IgD-negative memory B cell (primary cell): ENCODE measurements around the gene TXNDC5. TPM values are rescaled to one million over a fixed set of nuclear protein-coding genes. Genes with fewer than 3 reads are reported as not detected.

Experiments used
- H3K27ac Mint-ChIP-seq, 3 donors: one replicate each; pipeline ENCODE4 v1.8.0; 2020 to 2022; ENCODE audit warnings: mild to moderate bottlenecking in 3 of 3, mixed read lengths in 3 of 3, moderate library complexity in 1 of 3
- H3K27me3 Mint-ChIP-seq: one replicate; pipeline ENCODE4 v1.8.0; 2021; ENCODE audit warnings: mixed read lengths
- H3K36me3 Mint-ChIP-seq: one replicate; pipeline ENCODE4 v1.8.0; 2020; ENCODE audit warnings: mild to moderate bottlenecking, mixed read lengths
- H3K4me1 Mint-ChIP-seq, 3 donors: one replicate each; pipeline ENCODE4 v1.8.0; 2020 to 2022; ENCODE audit warnings: mixed read lengths in 3 of 3, mild to moderate bottlenecking in 1 of 3
- H3K4me3 Mint-ChIP-seq, 4 donors: one replicate each; pipeline ENCODE4 v1.8.0; 2020 to 2022; ENCODE audit warnings: mild to moderate bottlenecking in 4 of 4, mixed read lengths in 4 of 4, moderate library complexity in 3 of 4
- H3K9me3 Mint-ChIP-seq, 3 donors: one replicate each; pipeline ENCODE4 v1.8.0; 2020 to 2021; ENCODE audit warnings: mixed read lengths in 3 of 3, mild to moderate bottlenecking in 1 of 3
- polyA plus RNA-seq: library from polyadenylated mRNA; unstranded; fragments of 300-500 nt; fragmentation: Illumina TruSeq; gene quantifications from one replicate; pipeline ENCODE4 v1.2.3, GENCODE V29; 2021

The TXNDC5 gene
- polyA plus RNA-seq, 1 donor from 2014 or later = 270 TPM

DNA sequence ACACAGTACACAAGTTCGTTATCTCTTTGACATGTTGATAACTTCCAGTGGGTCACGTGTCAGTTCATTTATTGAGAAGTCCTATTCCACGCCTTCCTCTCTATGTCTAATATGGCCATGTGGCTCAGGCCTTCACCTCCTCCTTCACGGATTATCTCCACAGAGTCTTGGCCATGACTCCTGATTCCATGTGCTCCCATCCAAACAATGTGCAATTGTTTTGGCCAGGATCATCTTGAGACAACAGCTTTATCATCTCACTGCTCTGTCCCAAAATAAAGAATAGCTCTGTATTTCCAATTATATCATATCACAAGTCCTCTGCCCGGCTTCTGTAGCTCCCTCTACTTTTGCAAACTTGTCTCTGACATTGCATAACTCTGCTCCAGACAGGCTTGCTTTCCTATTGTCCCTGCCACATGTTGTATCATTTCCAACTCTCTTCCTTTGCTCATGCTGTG is 11.1 kb upstream of the TXNDC5 start:
- Mint-ChIP-seq H3K9me3 (peaks cover 4 to 14% (median 6%) of the 10 kb centered on the region in 3 donors), H3K4me3 (no peak overlapping the region), H3K27ac (no peak overlapping the region), H3K4me1 (peaks cover 12 to 17% (median 16%) of the 10 kb centered on the region in 3 donors), H3K27me3 (peaks cover 4% of the 10 kb centered on the region), H3K36me3 (no peaks in the 10 kb centered on the region)

GRCh38 chr6:7921046-7921445 is 10.5 kb upstream of the TXNDC5 start:
- peaks cover 4 to 14% (median 7%) of the 10 kb centered on the region in 3 donors for H3K9me3 Mint-ChIP-seq
- peaks cover 13 to 20% (median 18%) of the 10 kb centered on the region in 3 donors for H3K4me1 Mint-ChIP-seq
- H3K36me3 Mint-ChIP-seq = no peaks in the 10 kb centered on the region
- H3K4me3 Mint-ChIP-seq = no peak overlapping the region
- H3K27ac Mint-ChIP-seq = no peak overlapping the region
- H3K27me3 Mint-ChIP-seq = peaks cover 4% of the 10 kb centered on the region

GRCh38 chr6:7920425-7920824 is 9.8 kb upstream of the TXNDC5 start:
- Mint-ChIP-seq H3K4me1 (peaks cover 13 to 22% (median 18%) of the 10 kb centered on the region in 3 donors), H3K4me3 (no peak overlapping the region), H3K36me3 (no peaks in the 10 kb centered on the region), H3K9me3 (peaks cover 4 to 12% (median 8%) of the 10 kb centered on the region in 3 donors), H3K27ac (no peak overlapping the region), H3K27me3 (peaks cover 4% of the 10 kb centered on the region)

DNA sequence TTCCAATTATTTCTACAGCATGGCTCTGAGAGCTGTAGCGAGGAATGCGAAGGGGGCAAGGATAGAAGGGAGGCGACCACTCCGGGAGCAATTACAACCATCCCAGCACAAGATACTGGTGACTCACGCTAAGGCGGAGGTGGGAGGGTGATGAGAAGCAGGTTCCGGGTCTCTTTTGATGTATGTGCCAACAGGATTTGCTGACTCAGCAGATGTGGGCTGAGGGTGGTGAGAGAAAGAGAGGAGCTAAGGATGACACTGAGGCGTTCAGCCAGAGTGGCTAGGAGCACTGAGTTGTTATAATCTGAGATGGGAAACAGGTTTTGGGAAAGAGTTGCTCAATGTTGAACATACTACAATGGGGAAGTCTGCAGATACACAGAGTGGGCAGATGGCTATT is 9.3 kb upstream of the TXNDC5 start:
- no peaks in the 10 kb centered on the region for H3K36me3 Mint-ChIP-seq
- H3K27me3 Mint-ChIP-seq = peaks cover 4% of the 10 kb centered on the region
- no peak overlapping the region for H3K27ac Mint-ChIP-seq
- no peak overlapping the region for H3K4me3 Mint-ChIP-seq
- peaks cover 13 to 22% (median 18%) of the 10 kb centered on the region in 3 donors for H3K4me1 Mint-ChIP-seq
- H3K9me3 Mint-ChIP-seq = peaks cover 4 to 8% (median 6%) of the 10 kb centered on the region in 3 donors

GRCh38 chr6:7918403-7918802 is 7.8 kb upstream of the TXNDC5 start:
- H3K27ac Mint-ChIP-seq = no peak overlapping the region
- peak overlapping the region in 1 of 4 donors; percentile 89 for H3K4me3 Mint-ChIP-seq
- H3K4me1 Mint-ChIP-seq = peaks cover 13 to 22% (median 18%) of the 10 kb centered on the region in 3 donors
- peaks cover 2% of the 10 kb centered on the region for H3K27me3 Mint-ChIP-seq
- H3K36me3 Mint-ChIP-seq = no peaks in the 10 kb centered on the region
- H3K9me3 Mint-ChIP-seq = peaks cover 0 to 2% (median 0%) of the 10 kb centered on the region in 3 donors

GRCh38 chr6:7917729-7918128 is 7.1 kb upstream of the TXNDC5 start:
- Mint-ChIP-seq H3K27me3 (peaks cover 2% of the 10 kb centered on the region), H3K36me3 (no peaks in the 10 kb centered on the region), H3K4me1 (peaks cover 13 to 22% (median 18%) of the 10 kb centered on the region in 3 donors), H3K9me3 (peaks cover 0 to 2% (median 0%) of the 10 kb centered on the region in 3 donors), H3K27ac (no peak overlapping the region), H3K4me3 (peak overlapping the region in 2 of 4 donors; percentile 69 to 89)

DNA sequence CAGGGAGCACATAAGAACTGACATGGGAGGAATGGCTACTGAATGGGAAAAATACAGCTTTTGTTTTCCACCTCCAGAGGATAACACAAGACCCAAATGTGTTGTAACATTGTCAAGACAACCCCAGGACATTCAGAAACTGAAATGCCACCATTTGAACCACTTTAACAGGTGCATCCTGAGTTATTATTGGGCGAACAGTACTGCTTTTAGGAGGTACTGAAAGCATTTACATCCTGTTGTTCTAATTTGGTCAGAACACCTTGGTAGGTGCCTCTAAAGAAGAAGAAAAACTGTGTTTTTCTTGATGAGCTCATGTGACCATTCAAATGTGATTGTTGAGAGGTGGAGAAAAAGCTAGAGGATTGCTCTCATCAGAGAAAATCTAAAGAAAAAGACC is 6.4 kb upstream of the TXNDC5 start:
- Mint-ChIP-seq H3K36me3 (no peaks in the 10 kb centered on the region), H3K4me3 (peak overlapping the region in 3 of 4 donors; percentile 65 to 89 (median 87)), H3K27me3 (peaks cover 2% of the 10 kb centered on the region), H3K27ac (no peak overlapping the region), H3K9me3 (peaks cover 0 to 2% (median 0%) of the 10 kb centered on the region in 3 donors), H3K4me1 (peaks cover 13 to 22% (median 18%) of the 10 kb centered on the region in 3 donors)

- H3K4me3 Mint-ChIP-seq = no peak overlapping the region
- no peak overlapping the region for H3K27ac Mint-ChIP-seq
- peaks cover 2% of the 10 kb centered on the region for H3K27me3 Mint-ChIP-seq
- peaks cover 13 to 24% (median 23%) of the 10 kb centered on the region in 3 donors for H3K4me1 Mint-ChIP-seq
- no peaks in the 10 kb centered on the region for H3K36me3 Mint-ChIP-seq
- peaks cover 0 to 2% (median 0%) of the 10 kb centered on the region in 3 donors for H3K9me3 Mint-ChIP-seq
Measured at GRCh38 chr6:7914991-7915789, 4.6 kb upstream of the TXNDC5 start.

GRCh38 chr6:7914311-7914710 is 3.7 kb upstream of the TXNDC5 start:
- H3K4me1 Mint-ChIP-seq = peaks cover 14 to 24% (median 23%) of the 10 kb centered on the region in 3 donors
- H3K36me3 Mint-ChIP-seq = no peaks in the 10 kb centered on the region
- peaks cover 0 to 2% (median 0%) of the 10 kb centered on the region in 3 donors for H3K9me3 Mint-ChIP-seq
- no peak overlapping the region for H3K27ac Mint-ChIP-seq
- peaks cover 2% of the 10 kb centered on the region for H3K27me3 Mint-ChIP-seq
- no peak overlapping the region for H3K4me3 Mint-ChIP-seq

GRCh38 chr6:7912736-7913517 is 2.3 kb upstream of the TXNDC5 start:
- Mint-ChIP-seq H3K27ac (no peak overlapping the region), H3K27me3 (peaks cover 2% of the 10 kb centered on the region), H3K4me1 (peaks cover 19 to 25% (median 22%) of the 10 kb centered on the region in 3 donors), H3K4me3 (no peak overlapping the region), H3K36me3 (no peaks in the 10 kb centered on the region), H3K9me3 (peaks cover 0 to 2% (median 0%) of the 10 kb centered on the region in 3 donors)

- no peak overlapping the region for H3K27ac Mint-ChIP-seq
- peaks cover under 1% of the 10 kb centered on the region for H3K27me3 Mint-ChIP-seq
- no peak overlapping the region for H3K4me3 Mint-ChIP-seq
- H3K4me1 Mint-ChIP-seq = peaks cover 16 to 19% (median 17%) of the 10 kb centered on the region in 3 donors
- H3K36me3 Mint-ChIP-seq = no peaks in the 10 kb centered on the region
- H3K9me3 Mint-ChIP-seq = peaks cover 0 to 2% (median 0%) of the 10 kb centered on the region in 3 donors
Measured at GRCh38 chr6:7912024-7912423, 1.4 kb upstream of the TXNDC5 start.

GRCh38 chr6:7911345-7911725 is 747 bp upstream of the TXNDC5 start:
- peaks cover 5% of the 10 kb centered on the region for H3K36me3 Mint-ChIP-seq
- H3K9me3 Mint-ChIP-seq = peaks cover 0 to 2% (median 0%) of the 10 kb centered on the region in 3 donors
- no peaks in the 10 kb centered on the region for H3K27me3 Mint-ChIP-seq
- no peak overlapping the region for H3K4me3 Mint-ChIP-seq
- no peak overlapping the region for H3K27ac Mint-ChIP-seq
- H3K4me1 Mint-ChIP-seq = peaks cover 17 to 19% (median 18%) of the 10 kb centered on the region in 3 donors

DNA sequence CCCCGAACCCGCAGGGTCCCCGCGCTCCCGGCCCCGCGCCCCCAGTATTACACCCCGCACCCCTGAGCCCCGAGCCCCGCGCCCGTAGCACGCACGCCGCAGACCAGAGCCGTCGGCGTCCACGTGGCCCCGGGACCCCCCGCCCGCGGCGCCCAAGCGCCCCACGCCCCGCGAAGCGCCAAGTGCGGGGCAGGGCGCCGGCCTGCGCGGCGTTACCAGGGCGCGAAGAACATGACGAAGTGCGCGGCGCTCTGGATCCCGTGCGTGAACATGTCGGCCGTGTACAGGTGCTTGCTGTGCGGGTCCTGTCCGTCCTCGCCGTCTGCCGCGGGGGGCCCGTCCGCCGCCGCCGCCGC is 312 bp downstream of the TXNDC5 start:
- Mint-ChIP-seq H3K9me3 (no peaks in the 10 kb centered on the region), H3K27ac (no peak overlapping the region), H3K36me3 (peaks cover 5% of the 10 kb centered on the region), H3K27me3 (no peaks in the 10 kb centered on the region), H3K4me3 (no peak overlapping the region), H3K4me1 (peaks cover 14 to 20% (median 18%) of the 10 kb centered on the region in 3 donors)

GRCh38 chr6:7909323-7910276 is 988 bp downstream of the TXNDC5 start:
- no peaks in the 10 kb centered on the region for H3K9me3 Mint-ChIP-seq
- no peaks in the 10 kb centered on the region for H3K27me3 Mint-ChIP-seq
- peaks cover 18 to 26% (median 24%) of the 10 kb centered on the region in 3 donors for H3K4me1 Mint-ChIP-seq
- peak overlapping the region; percentile 59 to 85 (median 84) for H3K27ac Mint-ChIP-seq
- H3K36me3 Mint-ChIP-seq = peaks cover 5% of the 10 kb centered on the region
- H3K4me3 Mint-ChIP-seq = peak overlapping the region; percentile 82 to 94 (median 88)
